Adrenal gland (tissue), 12 donors: ENCODE data around the gene GFRA1. TPM values are rescaled to one million over a fixed set of nuclear protein-coding genes. Genes with fewer than 3 reads are reported as not detected.
"Not testable (repeated sequence)": the region's sequence is repeated elsewhere in the genome, so short reads cannot be mapped to it uniquely, and the experiment has no call there.

Experiments used
- DNase-seq, 7 donors: peaks; one replicate each; pipeline ENCODE4 v3.0.0-alpha.2; 2019 to 2020
- H3K27ac ChIP-seq, 5 donors: fragments of 200-600 bp; sonication (generic) in 4 of 5; 1 replicate in 3 of 5; 2 replicates in 2 of 5; pipeline versions ENCODE4 v1.5.1 to v1.8.0; 2016 to 2020; ENCODE audit warnings: mild to moderate bottlenecking in 1 of 5
- H3K27me3 ChIP-seq: fragments of 200-600 bp; 2 replicates; pipeline ENCODE4 v1.8.0; 2021
- H3K36me3 ChIP-seq, 2 donors: fragments of 200-600 bp; replicated peaks in 1 of 2; 1 replicate in 1 of 2; 2 replicates in 1 of 2; pipeline versions ENCODE4 v1.5.1 to v1.8.0; 2018 to 2022
- H3K4me1 ChIP-seq, 2 donors: fragments of 200-600 bp; replicated peaks in 1 of 2; 1 replicate in 1 of 2; 2 replicates in 1 of 2; pipeline versions ENCODE4 v1.5.1 to v1.8.0; 2018 to 2021
- H3K4me3 ChIP-seq, 4 donors: fragments of 200-600 bp; sonication (generic) in 3 of 4; one replicate each; pipeline ENCODE4 v1.5.1; 2016 to 2018
- H3K9me3 ChIP-seq, 3 donors: fragments of 200-600 bp; sonication (generic) in 1 of 3; replicated peaks in 1 of 3; 1 replicate in 2 of 3; 2 replicates in 1 of 3; pipeline versions ENCODE4 v1.5.1 to v1.8.0; 2016 to 2021
- CTCF ChIP-seq, 6 experiments: fragments of 450-650 bp in 4 of 6; fragments of 200-600 bp in 2 of 6; sonication (generic) in 1 of 6; IDR thresholded peaks; 1 replicate in 5 of 6; 2 replicates in 1 of 6; pipeline versions ENCODE4 v1.5.1 to v1.8.0; 2016 to 2021; ENCODE audit warnings: antibody characterized with exemption in 6 of 6, mild to moderate bottlenecking in 2 of 6, moderate library complexity in 1 of 6
- POLR2A ChIP-seq, 2 donors: fragments of 450-650 bp; IDR thresholded peaks; one replicate each; pipeline ENCODE4 v1.6.1; 2017; ENCODE audit warnings: antibody characterized with exemption in 2 of 2, mild to moderate bottlenecking in 2 of 2, moderate library complexity in 1 of 2
- WGBS, 4 donors: extraction: QIAGEN DNeasy Blood & Tissue Kit in 2 of 4; methylation state at CpG; one replicate each; pipeline versions ENCODE4 v1.1.5 to v1.1.7; 2013 to 2017; 5-methylcytosine and 5-hydroxymethylcytosine counted together
- intact Hi-C, 2 donors: fragments of 100-400 bp; cut with DNase I; formaldehyde crosslinking; loops; one replicate each; pipeline versions ENCODE4 v1.14.1 to v1.15.0; 2022 to 2023
- polyA plus RNA-seq, 3 donors: library from polyadenylated mRNA; stranded (reverse); fragments of 200-250 nt in 2 of 3; fragments of 350-450 nt in 1 of 3; fragmentation: Illumina TruSeq in 1 of 3; extraction: RNeasy Lipid Tissue Mini Kit (QIAGEN cat#74804) in 1 of 3; gene quantifications; one replicate each; pipeline ENCODE4 v1.2.3, GENCODE V29; 2013 to 2014
- total RNA-seq, 9 donors: library from RNA; depleted of rRNA in 4 of 9; stranded (reverse); fragments of >200 nt in 4 of 9; fragments of 120-200 nt in 1 of 9; fragmentation: NEBNext Ultra II Directional in 1 of 9; extraction: Animal tissue kit (Norgen Biotek cat#: 25700) in 1 of 9; gene quantifications; one replicate each; pipeline versions ENCODE4 v1.1.0 to v1.2.4, GENCODE V29; 2013 to 2023
- donor health status: healthy with polysubstance abuse.
- donor health status: Bipolar disorder and iron deficiency.
- donor health status: DM: yes; HTN: yes; CAD: no.
- donor health status: DM: no; HTN: no; CAD: no.
- donor health status: DM: no; HTN: no; CAD: no.
- donor health status: DM: yes; HTN: yes; CAD: no.

GFRA1 gene
- total and polyA plus RNA-seq, 12 donors = 0.61 to 12.9 (median 2.6) TPM

- no peak for DNase-seq
- no peaks in the 10 kb centered on the region for H3K4me1 ChIP-seq
- no peak overlapping the region for H3K4me3 ChIP-seq
- TF ChIP-seq CTCF (IDR thresholded peaks at IDR 0.05) (no peak), POLR2A (IDR thresholded peaks at IDR 0.05) (no peak)
- H3K27ac ChIP-seq = no peak overlapping the region
- no peaks in the 10 kb centered on the region for H3K36me3 ChIP-seq
- no peaks in the 10 kb centered on the region for H3K27me3 ChIP-seq
- H3K9me3 ChIP-seq = no peaks in the 10 kb centered on the region
- WGBS, 4 donors = 66 to 88% (median 75%) methylated on average over 3 of the region's 3 CpGs
- intact Hi-C loops = no loop called here
Observed at GRCh38 chr10:116169782-116170445, 103.1 kb downstream of the GFRA1 start.

GRCh38 chr10:116168745-116169144 lies 104.3 kb downstream of the GFRA1 start:
- WGBS, 4 donors = 67 to 89% (median 76%) methylated on average over 1 of the region's 1 CpG
- intact Hi-C loops = no loop called here
- H3K4me3 ChIP-seq = no peak overlapping the region
- no peak overlapping the region for H3K27ac ChIP-seq
- DNase-seq = no peak
- no peaks in the 10 kb centered on the region for H3K9me3 ChIP-seq
- H3K4me1 ChIP-seq = no peaks in the 10 kb centered on the region
- no peaks in the 10 kb centered on the region for H3K27me3 ChIP-seq
- no peaks in the 10 kb centered on the region for H3K36me3 ChIP-seq
- TF ChIP-seq POLR2A (IDR thresholded peaks at IDR 0.05) (no peak), CTCF (IDR thresholded peaks at IDR 0.05) (no peak)

- H3K4me3 ChIP-seq = no peak overlapping the region
- H3K27ac ChIP-seq = no peak overlapping the region
- intact Hi-C loops = no loop called here
- no peaks in the 10 kb centered on the region for H3K27me3 ChIP-seq
- no peaks in the 10 kb centered on the region for H3K36me3 ChIP-seq
- TF ChIP-seq CTCF (IDR thresholded peaks at IDR 0.05) (no peak), POLR2A (IDR thresholded peaks at IDR 0.05) (no peak)
- no peaks in the 10 kb centered on the region for H3K4me1 ChIP-seq
- no peaks in the 10 kb centered on the region for H3K9me3 ChIP-seq
- no peak for DNase-seq
- 31 to 61% (median 47%) methylated on average over 2 of the region's 2 CpGs for WGBS, 4 donors
Observed at GRCh38 chr10:116168329-116168728, 104.7 kb downstream of the GFRA1 start.

- H3K36me3 ChIP-seq, DNase-seq, H3K27me3 ChIP-seq, H3K9me3 ChIP-seq, intact Hi-C loops, H3K27ac ChIP-seq, H3K4me1 ChIP-seq, H3K4me3 ChIP-seq: not testable (repeated sequence)
Observed at GRCh38 chr10:116165941-116166340, 107.1 kb downstream of the GFRA1 start.

- no peak for DNase-seq
- Histone ChIP-seq H3K27ac (no peak overlapping the region), H3K9me3 (no peaks in the 10 kb centered on the region), H3K36me3 (no peaks in the 10 kb centered on the region), H3K4me1 (no peaks in the 10 kb centered on the region), H3K27me3 (no peaks in the 10 kb centered on the region), H3K4me3 (no peak overlapping the region)
- TF ChIP-seq POLR2A (IDR thresholded peaks at IDR 0.05) (no peak), CTCF (IDR thresholded peaks at IDR 0.05) (no peak)
- 58 to 76% (median 60%) methylated on average over 5 of the region's 5 CpGs for WGBS, 4 donors
- intact Hi-C loops = no loop called here
Observed at GRCh38 chr10:116164291-116164690, 108.7 kb downstream of the GFRA1 start.
